ENCODE data around the gene FAM72C.
"Not testable (repeated sequence)": the region's sequence is repeated elsewhere in the genome, so short reads cannot be mapped to it uniquely, and the experiment has no call there.

Gene FAM72C

DNA sequence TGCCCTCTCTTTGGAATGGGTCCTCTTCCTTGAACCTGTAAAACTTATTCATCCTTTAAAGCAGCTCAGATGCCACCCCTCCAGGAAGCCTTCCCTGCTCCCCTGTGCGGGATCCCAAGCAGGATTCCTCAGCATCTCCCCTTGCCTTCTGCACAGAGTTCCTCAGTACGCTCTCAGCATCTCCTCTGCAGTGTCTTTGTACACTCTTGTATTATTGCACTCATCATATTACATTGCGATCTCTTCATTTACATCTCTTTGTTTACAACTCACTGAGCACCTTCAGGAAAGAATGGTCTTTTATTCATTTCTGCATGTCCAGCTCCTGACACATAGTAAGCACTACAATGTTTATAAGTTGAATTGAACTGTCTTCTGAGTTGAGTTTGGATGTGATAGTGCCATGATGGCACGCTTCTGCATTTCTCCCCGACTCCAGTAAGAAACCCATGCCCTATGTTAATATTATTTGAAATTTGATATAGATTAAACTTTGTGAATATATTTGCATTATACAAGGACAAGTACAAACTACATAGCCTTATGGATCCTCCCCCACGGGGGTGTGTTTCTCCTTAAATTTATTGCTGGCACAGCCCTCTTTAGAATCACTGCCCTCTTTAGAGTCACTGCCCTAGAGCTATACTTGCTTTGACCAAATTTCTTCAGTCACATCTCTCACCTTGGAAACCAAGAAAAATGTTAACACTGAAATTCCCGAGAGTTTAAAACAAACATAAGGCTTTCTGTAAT, 13.1 kb upstream of the FAM72C start:
- DNase-seq (ENCODE audit: low spot score) = not testable (repeated sequence)

DNA sequence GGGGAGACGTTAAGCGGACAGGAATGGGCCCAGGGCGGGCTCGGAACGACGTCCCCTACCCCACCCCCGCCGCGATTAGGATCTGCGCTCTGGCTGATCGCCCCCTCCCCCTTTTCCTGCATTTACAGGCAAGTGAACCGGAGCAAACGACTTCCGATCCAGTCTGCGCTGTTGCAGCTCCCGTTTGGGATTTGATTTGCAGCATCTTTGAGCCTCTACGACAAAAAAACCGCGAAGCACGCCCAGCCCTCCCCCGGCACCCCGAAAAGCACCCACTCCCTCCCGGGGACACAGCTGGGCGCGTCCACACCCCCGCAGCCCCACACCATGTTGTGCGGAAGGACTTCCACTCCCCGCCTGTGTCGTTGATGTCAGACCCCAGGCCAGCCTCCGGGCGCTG, 2.6 kb upstream of the FAM72C start:
- peak; percentile 0 for DNase-seq (ENCODE audit: low spot score)

DNA sequence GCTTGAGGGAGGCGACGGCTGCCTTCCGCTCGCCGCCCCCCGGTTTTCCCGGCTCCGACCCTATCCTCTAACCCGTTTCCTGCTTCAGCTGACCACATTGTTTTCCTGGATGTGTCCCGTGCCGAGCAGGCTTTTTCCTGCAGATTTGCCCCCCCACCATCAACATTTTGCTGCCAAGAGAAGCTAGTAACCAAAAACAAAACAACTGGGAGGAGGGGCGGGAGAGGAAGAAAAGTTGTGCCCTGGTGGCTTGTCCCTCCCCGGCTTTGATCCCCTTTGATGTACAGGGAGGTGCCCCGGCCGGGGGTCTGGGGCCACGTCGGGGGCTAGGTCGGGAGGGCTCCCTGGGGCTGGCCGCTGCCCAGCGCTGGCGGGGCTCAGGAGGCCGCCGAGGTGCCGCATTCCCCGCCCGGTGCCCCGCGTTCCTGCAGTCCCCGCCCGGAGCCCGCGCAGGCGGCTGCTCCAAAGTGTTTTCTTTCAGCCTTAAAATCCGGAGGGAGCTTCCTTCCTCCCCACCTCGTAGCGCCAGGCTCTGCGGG, 2.2 kb upstream of the FAM72C start:
- DNase-seq (ENCODE audit: low spot score) = not testable (repeated sequence)

DNA sequence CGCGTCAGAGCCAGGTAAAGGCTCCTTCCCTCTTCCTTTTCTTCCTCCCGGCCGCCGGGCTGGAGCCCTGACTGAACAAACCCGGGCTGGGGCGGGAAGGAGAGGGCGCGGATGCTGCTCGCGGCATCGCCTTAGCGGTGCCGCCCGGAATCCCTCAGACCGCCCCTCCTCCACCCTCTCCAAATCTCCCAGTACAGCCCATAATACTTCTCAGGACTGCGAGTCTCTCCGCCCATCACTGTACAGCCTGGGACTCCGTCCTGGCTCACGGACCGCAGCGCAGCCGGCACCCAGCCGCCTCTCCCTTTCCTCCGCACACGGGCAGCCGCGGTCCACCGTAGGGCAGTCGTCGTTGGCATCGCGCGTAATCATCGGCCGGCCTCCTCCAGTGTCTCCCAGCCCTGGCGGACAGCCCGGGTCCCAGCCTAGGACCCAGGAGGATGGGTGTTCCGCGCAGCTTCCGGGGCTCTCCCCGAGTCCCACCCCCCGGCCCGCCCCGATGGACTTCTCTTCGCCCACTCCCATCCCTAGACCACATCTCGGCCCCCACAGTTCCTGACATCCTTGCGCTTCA, 1.1 kb upstream of the FAM72C start:
- DNase-seq (ENCODE audit: low spot score) = not testable (repeated sequence)

- DNase-seq (ENCODE audit: low spot score) = not testable (repeated sequence)
Observed at GRCh38 chr1:143965860-143966259, 5.9 kb downstream of the FAM72C start.

GRCh38 chr1:143964294-143964693, 7.5 kb downstream of the FAM72C start:
- DNase-seq (ENCODE audit: low spot score) = not testable (repeated sequence)

DNA sequence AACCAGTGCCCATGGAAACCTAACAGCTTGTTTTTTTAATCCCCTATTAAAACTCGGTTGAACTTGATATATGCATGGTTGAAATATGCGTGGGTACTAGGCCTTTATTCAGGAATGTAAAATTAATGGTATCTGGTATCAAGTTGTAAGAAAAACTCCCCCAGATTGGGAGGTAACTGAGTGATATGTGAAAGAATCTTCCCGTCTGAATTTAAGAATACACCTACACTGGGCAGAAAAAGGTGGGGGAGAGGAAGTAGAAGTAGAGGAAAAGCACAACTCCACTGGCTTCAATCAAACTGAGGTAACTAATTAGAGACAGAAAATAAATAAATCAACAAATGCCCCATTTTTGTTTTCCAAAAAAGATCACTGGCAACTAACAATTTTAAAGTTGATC, 15.9 kb downstream of the FAM72C start:
- not testable (repeated sequence) for DNase-seq (ENCODE audit: low spot score)

GRCh38 chr1:143952913-143953312, 18.9 kb downstream of the FAM72C start:
- DNase-seq (ENCODE audit: low spot score) = not testable (repeated sequence)

DNA sequence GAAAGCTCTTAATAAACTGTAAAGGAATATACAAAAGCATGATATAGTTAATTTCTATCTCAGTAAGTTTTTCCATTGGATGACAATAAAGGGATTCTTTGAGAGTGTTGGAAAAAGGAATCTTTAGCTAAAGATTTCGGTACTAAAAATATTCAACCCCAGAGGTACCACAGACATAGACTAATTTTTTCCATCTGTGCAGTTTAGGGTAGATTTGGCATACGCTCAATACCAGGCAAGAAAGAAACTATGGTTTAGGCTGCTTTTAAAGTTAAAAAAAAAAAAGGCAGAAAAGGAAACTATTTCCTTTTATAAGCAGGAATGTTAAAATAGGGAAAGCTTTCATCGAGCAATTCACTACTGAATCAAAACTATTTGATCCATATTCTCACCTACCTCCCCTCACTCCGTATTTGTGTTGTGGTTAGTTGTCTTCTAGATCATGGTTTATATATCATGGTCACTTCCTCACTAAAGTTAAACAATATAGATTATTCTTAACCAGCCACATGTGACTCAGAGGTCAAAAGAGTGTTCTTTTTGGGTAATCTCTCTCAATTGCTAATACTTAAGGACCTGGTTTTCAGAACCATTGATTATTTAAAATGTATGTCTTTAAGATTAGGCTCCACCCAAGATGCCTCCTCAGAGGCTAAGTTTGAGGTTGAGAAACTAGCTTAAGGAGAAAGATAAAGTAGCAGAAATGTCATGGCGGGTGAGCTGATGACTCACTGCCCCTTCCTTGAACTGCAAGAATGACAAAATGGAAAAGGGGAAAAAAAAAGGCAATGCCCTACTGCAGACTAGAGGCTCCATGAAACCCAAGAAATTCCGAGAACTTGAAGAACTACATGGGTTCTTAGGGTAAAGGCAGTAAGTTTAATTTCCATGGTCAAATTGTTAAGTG, 20.0 kb downstream of the FAM72C start:
- DNase-seq (ENCODE audit: low spot score) = not testable (repeated sequence)

GRCh38 chr1:143947749-143948148, 24.0 kb downstream of the FAM72C start:
- not testable (repeated sequence) for DNase-seq (ENCODE audit: low spot score)

DNA sequence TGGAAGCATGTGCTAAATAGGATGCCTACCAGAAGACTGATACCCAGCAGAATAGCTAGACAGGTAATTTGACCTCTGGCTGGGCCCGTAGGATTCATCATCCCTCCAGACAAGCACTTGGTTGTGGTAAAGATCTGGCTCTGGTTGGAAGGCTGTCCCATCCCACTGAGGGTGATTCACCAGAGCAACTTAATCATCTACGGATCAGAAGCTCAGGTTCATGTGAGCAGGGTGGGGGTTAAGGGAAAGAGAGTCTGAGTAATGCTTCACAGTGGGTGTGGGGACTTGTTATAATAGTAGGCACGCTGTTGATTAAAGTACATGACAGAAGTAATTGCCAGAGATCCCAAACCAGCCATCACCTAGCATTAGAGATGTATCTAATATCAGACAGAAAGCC, 26.5 kb downstream of the FAM72C start:
- DNase-seq (ENCODE audit: low spot score) = not testable (repeated sequence)

DNA sequence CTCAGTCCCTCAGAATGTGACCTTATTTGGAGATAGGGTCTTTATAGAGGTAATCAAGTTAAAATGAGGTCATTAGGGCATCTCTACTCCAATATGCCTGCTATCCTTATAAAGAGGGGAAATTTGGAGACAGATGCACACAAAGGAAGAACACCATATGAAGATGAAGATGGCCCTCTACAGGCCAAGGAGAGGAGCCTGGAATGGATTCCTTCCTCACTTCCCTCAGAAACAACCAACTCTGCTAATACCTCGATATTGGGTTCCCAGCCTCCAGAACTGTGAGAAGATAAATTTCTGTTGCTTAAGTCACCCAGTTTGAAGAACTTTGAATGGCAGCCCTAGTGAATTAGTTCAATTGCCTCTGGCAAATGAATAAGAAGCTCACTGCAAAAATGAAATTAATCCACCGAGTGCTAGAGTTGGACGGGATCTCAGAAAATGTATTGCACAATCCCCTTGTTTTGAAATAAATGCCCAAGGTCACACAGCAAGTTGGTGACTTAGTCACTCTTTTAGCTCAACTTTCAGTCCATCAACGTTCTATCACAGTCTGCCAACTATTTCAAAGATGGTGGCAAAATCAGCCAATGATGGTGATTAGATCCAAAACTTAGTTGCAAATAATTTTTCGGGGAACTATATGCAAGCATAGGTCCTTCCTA, 27.1 kb downstream of the FAM72C start:
- not testable (repeated sequence) for DNase-seq (ENCODE audit: low spot score)

- not testable (repeated sequence) for DNase-seq (ENCODE audit: low spot score)
Observed at GRCh38 chr1:143943319-143943978, 28.3 kb downstream of the FAM72C start.

DNA sequence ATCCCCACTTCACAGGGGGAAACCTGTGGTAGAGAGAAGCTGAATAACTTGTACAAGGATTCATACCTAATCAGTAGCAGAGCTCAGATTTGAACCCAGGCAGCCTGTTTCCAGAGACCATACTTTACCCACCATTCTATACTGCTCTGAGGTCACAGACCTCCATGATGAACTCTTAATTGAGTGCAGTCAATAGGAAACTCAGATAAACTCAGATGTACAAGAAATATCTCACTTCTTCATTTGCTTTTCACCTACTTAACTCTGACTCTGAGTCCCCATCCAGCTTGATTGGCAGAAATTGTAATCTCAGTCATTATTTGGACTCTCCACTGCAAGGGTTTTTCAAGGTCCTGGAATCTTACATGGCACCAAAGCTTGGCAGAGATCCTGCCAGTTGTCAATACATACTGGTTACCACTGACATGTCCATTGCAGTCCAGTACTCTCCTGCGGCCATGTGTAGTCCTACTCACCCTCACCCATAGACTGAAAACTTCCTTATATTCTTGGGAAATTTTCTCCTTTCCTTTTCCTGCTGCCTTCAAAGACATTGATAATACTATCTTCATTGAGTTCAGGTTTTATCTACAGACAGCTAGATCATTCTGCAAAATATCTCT, 29.4 kb downstream of the FAM72C start:
- DNase-seq (ENCODE audit: low spot score) = not testable (repeated sequence)

GRCh38 chr1:143939666-143940065, 32.1 kb downstream of the FAM72C start:
- DNase-seq (ENCODE audit: low spot score) = not testable (repeated sequence)

DNA sequence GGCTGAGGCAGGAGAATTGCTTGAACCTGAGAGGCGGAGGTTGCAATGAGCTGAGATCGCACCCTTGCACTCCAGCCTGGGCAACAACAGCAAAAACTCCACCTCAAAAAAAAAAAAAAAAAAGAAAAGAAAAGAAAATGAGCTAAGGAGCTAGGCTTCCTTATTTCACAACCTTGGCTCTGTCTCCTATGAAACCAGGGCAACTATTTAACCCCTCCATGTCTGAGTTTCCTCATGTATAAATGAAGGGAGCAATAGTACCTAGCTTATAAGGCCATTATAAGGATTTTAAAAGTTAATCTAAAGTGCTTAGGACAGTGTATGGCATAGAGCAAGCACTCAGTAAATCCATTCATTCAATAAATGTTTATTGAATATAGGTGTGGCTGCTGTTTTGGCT, 32.9 kb downstream of the FAM72C start:
- not testable (repeated sequence) for DNase-seq (ENCODE audit: low spot score)

DNA sequence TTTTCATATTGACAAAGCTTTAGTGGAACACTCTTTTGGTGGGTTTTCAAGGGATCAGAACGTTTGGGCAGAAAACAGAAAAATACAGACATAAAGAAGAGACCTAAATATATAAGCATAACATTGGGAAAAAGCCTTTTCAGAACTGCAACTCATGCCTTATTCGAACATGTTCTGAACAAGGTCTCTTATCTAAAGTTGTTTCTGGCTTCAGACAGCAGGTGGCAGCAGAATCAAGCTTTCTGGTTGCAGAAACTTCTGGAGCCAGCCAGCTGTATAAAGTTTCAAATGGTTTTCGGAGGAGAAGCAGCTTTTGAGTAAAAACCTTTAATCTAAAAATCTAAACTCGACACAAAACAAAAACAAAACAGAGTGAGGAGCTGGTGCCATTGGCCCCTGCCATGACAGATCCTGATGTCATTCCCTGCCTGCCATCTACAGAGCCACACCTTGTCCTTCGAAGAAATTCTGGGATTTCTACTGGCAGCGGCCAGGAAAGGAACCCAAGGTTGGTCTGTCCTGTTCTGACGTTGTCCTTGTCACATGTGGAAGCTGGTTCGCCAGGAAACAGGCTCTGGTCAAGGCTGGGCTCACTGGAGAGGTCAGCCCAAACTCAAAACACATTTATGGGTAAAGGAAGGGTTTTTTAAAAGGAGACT, 35.2 kb downstream of the FAM72C start:
- DNase-seq (ENCODE audit: low spot score) = peak; percentile 70

GRCh38 chr1:143919127-143919526, 52.7 kb downstream of the FAM72C start:
- not testable (repeated sequence) for DNase-seq (ENCODE audit: low spot score)

DNA sequence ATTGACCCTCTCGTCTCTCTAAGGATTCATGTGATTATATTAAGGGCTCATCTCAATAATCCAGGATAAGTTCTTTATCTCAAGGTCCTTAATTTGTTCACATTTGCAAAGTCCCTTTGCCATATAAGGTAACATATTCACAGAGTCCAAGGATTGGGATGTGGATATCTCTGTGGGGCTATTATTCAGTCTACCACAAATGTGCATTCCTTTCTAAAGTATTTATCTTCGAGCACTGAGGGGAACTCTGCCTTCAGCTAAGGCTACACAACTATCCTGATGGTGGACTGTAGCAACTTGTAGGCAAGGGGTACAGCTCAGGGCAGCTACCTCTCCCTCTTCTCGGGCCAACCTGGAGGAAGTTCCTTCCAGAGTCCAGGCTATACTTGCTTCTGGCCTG, 53.2 kb downstream of the FAM72C start:
- not testable (repeated sequence) for DNase-seq (ENCODE audit: low spot score)

DNA sequence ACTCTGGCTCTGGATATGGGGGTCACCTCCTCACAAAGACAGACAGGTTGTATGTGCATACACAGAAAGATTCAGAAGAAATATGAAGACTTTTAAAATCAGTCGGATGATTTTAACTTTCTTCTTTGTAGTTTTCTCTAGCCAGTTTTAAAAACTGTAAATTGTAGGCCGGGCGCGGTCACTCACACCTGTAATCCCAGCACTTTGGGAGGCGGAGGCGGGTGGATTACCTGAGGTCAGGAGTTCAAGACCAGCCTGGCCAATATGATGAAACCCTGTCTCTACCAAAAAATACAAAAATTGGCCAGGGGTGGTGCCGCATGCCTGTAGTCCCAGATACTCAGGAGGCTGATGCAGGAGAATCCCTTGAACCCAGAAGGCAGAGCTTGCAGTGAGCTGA, 58.1 kb downstream of the FAM72C start:
- DNase-seq (ENCODE audit: low spot score) = not testable (repeated sequence)
